Measurements from ENCODE around the gene ACAD11. TPM values are rescaled to one million over a fixed set of nuclear protein-coding genes. Genes with fewer than 3 reads are reported as not detected.

The ACAD11 gene
- total RNA-seq, 2 experiments from 2014 or later, result 16.1 to 16.9 TPM

- POLR2A ChIA-PET, result no interaction called here
- no peak for ATAC-seq
- Mint-ChIP-seq H3K27me3 (no peaks in the 10 kb centered on the region), H3K9me3 (ENCODE audit: low read depth) (no peaks in the 10 kb centered on the region), H3K27ac (no peak overlapping the region), H3K4me3 (no peak overlapping the region), H3K36me3 (ENCODE audit: low read depth) (peaks cover 31% of the 10 kb centered on the region), H3K4me1 (peaks cover 40% of the 10 kb centered on the region)
- CTCF ChIA-PET, result interaction anchor here (1.5 to 3.0 kb wide), 2 partner anchors 17 to 23 kb away, joined by 5 to 8 read pairs; no protein-coding TSS in a partner anchor
- DNase-seq, result no peak
- intact Hi-C loops (cut with DNase I, micrococcal nuclease), result no loop called here
Observed at GRCh38 chr3:132665230-132665745, 5.7 kb upstream of the ACAD11 start.

GRCh38 chr3:132662212-132662611, 2.6 kb upstream of the ACAD11 start:
- Mint-ChIP-seq H3K9me3 (ENCODE audit: low read depth) (no peaks in the 10 kb centered on the region), H3K27me3 (no peaks in the 10 kb centered on the region), H3K4me1 (peaks cover 41% of the 10 kb centered on the region), H3K36me3 (ENCODE audit: low read depth) (peaks cover 31% of the 10 kb centered on the region), H3K27ac (no peak overlapping the region), H3K4me3 (peak overlapping the region; percentile 51)
- POLR2A ChIA-PET, result no interaction called here
- ATAC-seq, result no peak
- CTCF ChIA-PET, result interaction anchor here (1.2 kb wide), 1 partner anchor 53 kb away, joined by 3 read pairs; no protein-coding TSS in a partner anchor
- intact Hi-C loops (cut with DNase I, micrococcal nuclease), result no loop called here
- no peak for DNase-seq

GRCh38 chr3:132661101-132661500, 1.5 kb upstream of the ACAD11 start:
- Mint-ChIP-seq H3K36me3 (ENCODE audit: low read depth) (peaks cover 25% of the 10 kb centered on the region), H3K27me3 (no peaks in the 10 kb centered on the region), H3K4me3 (peak overlapping the region; percentile 96), H3K27ac (peak overlapping the region; percentile 98), H3K4me1 (peaks cover 48% of the 10 kb centered on the region), H3K9me3 (ENCODE audit: low read depth) (no peaks in the 10 kb centered on the region)
- CTCF ChIA-PET, result interaction anchor here (0.6 to 1.3 kb wide), 5 partner anchors 15 to 310 kb away, joined by 3 to 5 read pairs (median 3); no protein-coding TSS in a partner anchor
- no peak for DNase-seq
- POLR2A ChIA-PET, result no interaction called here
- intact Hi-C loops (cut with DNase I, micrococcal nuclease), result loop anchor here (2.0 kb wide), 2 partner anchors 60 to 1914 kb away; partner anchors contain the start of gene PIK3R4 (in 1 of the 2)
- ATAC-seq, result no peak

GRCh38 chr3:132660811-132661070, 1.1 kb upstream of the ACAD11 start:
- peaks cover 49% of the 10 kb centered on the region for H3K4me1 Mint-ChIP-seq
- H3K36me3 Mint-ChIP-seq (ENCODE audit: low read depth), result peaks cover 22% of the 10 kb centered on the region
- H3K27ac Mint-ChIP-seq, result peak overlapping the region; percentile 98
- H3K4me3 Mint-ChIP-seq, result peak overlapping the region; percentile 96
- no peaks in the 10 kb centered on the region for H3K27me3 Mint-ChIP-seq
- peak; percentile 27 for ATAC-seq
- intact Hi-C loops (cut with DNase I, micrococcal nuclease), result loop anchor here (1.0 to 2.0 kb wide), 5 partner anchors 60 to 1914 kb away; partner anchors contain the start of genes CDV3 (in 1 of the 2), DNAJC13 (in 1 of the 2), NPHP3 (in 1 of the 2) and PIK3R4 (in 1 of the 2)
- ChIA-PET CTCF (interaction anchor here (0.7 to 1.3 kb wide), 4 partner anchors 15 to 312 kb away, joined by 3 to 5 read pairs (median 4); no protein-coding TSS in a partner anchor), POLR2A (no interaction called here)
- no peaks in the 10 kb centered on the region for H3K9me3 Mint-ChIP-seq (ENCODE audit: low read depth)
- DNase-seq, result no peak

- peak; percentile 90 for ATAC-seq
- intact Hi-C loops (cut with DNase I, micrococcal nuclease), result loop anchor here (1.0 to 2.0 kb wide), 5 partner anchors 61 to 1913 kb away; partner anchors contain the start of genes CDV3 (in 1 of the 2), DNAJC13 (in 1 of the 2), NPHP3 (in 1 of the 2) and PIK3R4 (in 1 of the 2)
- Mint-ChIP-seq H3K4me3 (peak within 1 kb of the TSS; percentile 96), H3K36me3 (ENCODE audit: low read depth) (peaks cover 22% of the 10 kb centered on the region), H3K4me1 (peaks cover 52% of the 10 kb centered on the region), H3K27me3 (no peaks in the 10 kb centered on the region), H3K27ac (peak within 1 kb of the TSS; percentile 98), H3K9me3 (ENCODE audit: low read depth) (no peaks in the 10 kb centered on the region)
- CTCF ChIA-PET, result interaction anchor here (0.7 to 1.3 kb wide), 4 partner anchors 15 to 311 kb away, joined by 3 to 5 read pairs (median 4); no protein-coding TSS in a partner anchor
- DNase-seq, result peak; percentile 85
- POLR2A ChIA-PET, result interaction anchor here (0.6 kb wide), 1 partner anchor 11 kb away, joined by 3 read pairs; no protein-coding TSS in a partner anchor
Observed at GRCh38 chr3:132660052-132660810, 622 bp upstream of the ACAD11 start, which contains the start of gene UBA5. Gene UBA5 (plus strand): TSS chr3:132660329. CDS start chr3:132660538, 209 bp downstream.

- ATAC-seq (no peak), DNase-seq (no peak)
- no peaks in the 10 kb centered on the region for H3K27me3 Mint-ChIP-seq
- peaks cover 47% of the 10 kb centered on the region for H3K4me1 Mint-ChIP-seq
- H3K4me3 Mint-ChIP-seq, result peak overlapping the region; percentile 96
- POLR2A ChIA-PET, result no interaction called here
- intact Hi-C loops (cut with DNase I, micrococcal nuclease), result loop anchor here in 1 of 2 experiments (10.0 kb wide), 1 partner anchor 234 kb away; no protein-coding TSS in a partner anchor
- CTCF ChIA-PET, result interaction anchor here (0.7 to 1.4 kb wide), 3 partner anchors 9 to 239 kb away, joined by 3 to 4 read pairs (median 3); no protein-coding TSS in a partner anchor
- peak overlapping the region; percentile 98 for H3K27ac Mint-ChIP-seq
- H3K36me3 Mint-ChIP-seq (ENCODE audit: low read depth), result peaks cover 16% of the 10 kb centered on the region
- H3K9me3 Mint-ChIP-seq (ENCODE audit: low read depth), result no peaks in the 10 kb centered on the region
Observed at GRCh38 chr3:132659000-132659364, 627 bp downstream of the ACAD11 start.

GRCh38 chr3:132657869-132658747, 1.5 kb downstream of the ACAD11 start:
- H3K36me3 Mint-ChIP-seq (ENCODE audit: low read depth), result peaks cover 12% of the 10 kb centered on the region
- intact Hi-C loops (cut with DNase I, micrococcal nuclease), result loop anchor here in 1 of 2 experiments (10.0 kb wide), 1 partner anchor 233 kb away; no protein-coding TSS in a partner anchor
- no peaks in the 10 kb centered on the region for H3K27me3 Mint-ChIP-seq
- H3K4me1 Mint-ChIP-seq, result peaks cover 39% of the 10 kb centered on the region
- DNase-seq (no peak), ATAC-seq (no peak)
- H3K9me3 Mint-ChIP-seq (ENCODE audit: low read depth), result no peaks in the 10 kb centered on the region
- peak overlapping the region; percentile 96 for H3K4me3 Mint-ChIP-seq
- H3K27ac Mint-ChIP-seq, result no peak overlapping the region
- CTCF ChIA-PET, result interaction anchor here (0.6 to 1.4 kb wide), 5 partner anchors 10 to 118 kb away, joined by 3 to 4 read pairs (median 4); no protein-coding TSS in a partner anchor
- POLR2A ChIA-PET, result interaction anchor here (0.6 kb wide), 1 partner anchor 22 kb away, joined by 5 read pairs; no protein-coding TSS in a partner anchor

GRCh38 chr3:132655471-132655870, 4.1 kb downstream of the ACAD11 start:
- Mint-ChIP-seq H3K4me3 (no peak overlapping the region), H3K27ac (no peak overlapping the region), H3K9me3 (ENCODE audit: low read depth) (no peaks in the 10 kb centered on the region), H3K27me3 (no peaks in the 10 kb centered on the region), H3K4me1 (peaks cover 25% of the 10 kb centered on the region), H3K36me3 (ENCODE audit: low read depth) (peaks cover 2% of the 10 kb centered on the region)
- intact Hi-C loops (cut with DNase I, micrococcal nuclease), result loop anchor here in 1 of 2 experiments (10.0 kb wide), 1 partner anchor 231 kb away; no protein-coding TSS in a partner anchor
- DNase-seq, result no peak
- CTCF ChIA-PET, result interaction anchor here (1.5 kb wide), 2 partner anchors 14 to 119 kb away, joined by 3 to 6 read pairs; no protein-coding TSS in a partner anchor
- no peak for ATAC-seq
- POLR2A ChIA-PET, result no interaction called here

- no peak for ATAC-seq
- no peak for DNase-seq
- ChIA-PET POLR2A (no interaction called here), CTCF (interaction anchor here (0.5 kb wide), 1 partner anchor 124 kb away, joined by 3 read pairs; no protein-coding TSS in a partner anchor)
- intact Hi-C loops (cut with DNase I, micrococcal nuclease), result loop anchor here in 1 of 2 experiments (10.0 kb wide), 1 partner anchor 230 kb away; no protein-coding TSS in a partner anchor
- no peak overlapping the region for H3K4me3 Mint-ChIP-seq
- H3K9me3 Mint-ChIP-seq (ENCODE audit: low read depth), result no peaks in the 10 kb centered on the region
- no peaks in the 10 kb centered on the region for H3K36me3 Mint-ChIP-seq (ENCODE audit: low read depth)
- H3K27ac Mint-ChIP-seq, result no peak overlapping the region
- peaks cover 25% of the 10 kb centered on the region for H3K4me1 Mint-ChIP-seq
- H3K27me3 Mint-ChIP-seq, result no peaks in the 10 kb centered on the region
Observed at GRCh38 chr3:132654721-132655120, 4.9 kb downstream of the ACAD11 start.

DNA sequence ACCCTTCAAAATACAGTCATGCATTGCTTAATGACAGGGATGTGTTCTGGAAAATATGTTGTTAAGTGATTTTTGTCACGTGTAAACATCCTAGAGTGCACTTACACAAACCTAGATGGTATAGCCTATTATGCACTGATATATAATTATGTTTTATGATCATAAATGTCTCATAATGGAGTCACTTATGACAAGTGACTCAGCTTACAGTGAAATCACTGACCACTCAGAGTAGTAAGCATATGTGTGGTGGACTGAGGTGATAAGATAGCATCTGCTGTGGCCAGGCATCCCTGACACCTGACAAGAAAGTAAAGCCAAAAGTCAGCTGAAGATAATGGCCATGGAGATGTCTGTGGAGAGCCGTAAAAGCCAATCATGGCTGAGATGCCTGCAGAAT, 5.4 kb downstream of the ACAD11 start:
- Mint-ChIP-seq H3K36me3 (ENCODE audit: low read depth) (no peaks in the 10 kb centered on the region), H3K9me3 (ENCODE audit: low read depth) (no peaks in the 10 kb centered on the region), H3K4me3 (no peak overlapping the region), H3K27ac (no peak overlapping the region), H3K4me1 (peaks cover 25% of the 10 kb centered on the region), H3K27me3 (no peaks in the 10 kb centered on the region)
- ATAC-seq (no peak), DNase-seq (no peak)
- ChIA-PET POLR2A (no interaction called here), CTCF (no interaction called here)
- intact Hi-C loops (cut with DNase I, micrococcal nuclease), result loop anchor here in 1 of 2 experiments (10.0 kb wide), 1 partner anchor 229 kb away; no protein-coding TSS in a partner anchor

Data from activated CD4-positive, alpha-beta T cell treated with anti-CD3 and anti-CD28 coated beads for 36 hours (primary cell).